Sigmoid colon (tissue), 7 donors: Measurements from ENCODE around the gene TULP1. TPM values are rescaled to one million over a fixed set of nuclear protein-coding genes. Genes with fewer than 3 reads are reported as not detected.

ENCODE experiments used
- DNase-seq: peaks from one replicate; pipeline ENCODE4 v3.0.0-alpha.2; 2019
- H3K27ac ChIP-seq, 4 donors: fragments of 200-600 bp; sonication (generic); one replicate each; pipeline ENCODE4 v1.5.1; 2016 to 2019; ENCODE audit warnings: mild to moderate bottlenecking in 1 of 4
- H3K27me3 ChIP-seq, 3 donors: fragments of 200-600 bp; sonication (generic); one replicate each; pipeline ENCODE4 v1.5.1; 2019; ENCODE audit warnings: mild to moderate bottlenecking in 1 of 3
- H3K36me3 ChIP-seq, 4 donors: fragments of 200-600 bp; sonication (generic); one replicate each; pipeline ENCODE4 v1.5.1; 2016 to 2019
- H3K4me1 ChIP-seq, 4 donors: fragments of 200-600 bp; sonication (generic); one replicate each; pipeline ENCODE4 v1.5.1; 2017 to 2019
- H3K4me3 ChIP-seq, 4 donors: fragments of 200-600 bp; sonication (generic); one replicate each; pipeline ENCODE4 v1.5.1; 2017 to 2019; ENCODE audit warnings: mild to moderate bottlenecking in 2 of 4, moderate library complexity in 1 of 4
- H3K9me3 ChIP-seq, 4 donors: fragments of 200-600 bp in 3 of 4; sonication (generic) in 3 of 4; one replicate each; pipeline versions ENCODE4 v1.5.1 to v1.6.1; 2013 to 2019
- CTCF ChIP-seq, 4 experiments: fragments of 450-650 bp in 3 of 4; fragments of 200-600 bp in 1 of 4; IDR thresholded peaks; one replicate each; pipeline ENCODE4 v1.5.1; 2016 to 2019; ENCODE audit warnings: antibody characterized with exemption in 4 of 4, mild to moderate bottlenecking in 3 of 4, moderate library complexity in 2 of 4
- EP300 ChIP-seq, 4 donors: sonication (generic); formaldehyde crosslinking; IDR thresholded peaks; one replicate each; pipeline ENCODE4 v1.6.1; 2017; ENCODE audit warnings: antibody characterized with exemption in 4 of 4
- POLR2A ChIP-seq, 2 donors: fragments of 450-650 bp; IDR thresholded peaks; one replicate each; pipeline ENCODE4 v1.6.1; 2016; ENCODE audit warnings: antibody characterized with exemption in 2 of 2, mild to moderate bottlenecking in 2 of 2, moderate library complexity in 2 of 2
- POLR2AphosphoS5 ChIP-seq, 4 donors: sonication (generic); formaldehyde crosslinking; IDR thresholded peaks; one replicate each; pipeline ENCODE4 v1.6.1; 2017; ENCODE audit warnings: antibody characterized with exemption in 4 of 4
- WGBS, 2 donors: extraction: QIAGEN DNeasy Blood & Tissue Kit; methylation state at CpG; one replicate each; pipeline ENCODE4 v1.1.7; 2013; 5-methylcytosine and 5-hydroxymethylcytosine counted together
- intact Hi-C: fragments of 100-400 bp; cut with DNase I; formaldehyde crosslinking; loops from one replicate; pipeline ENCODE4 v1.15.1; 2023
- polyA plus RNA-seq, 3 donors: library from polyadenylated mRNA; stranded (reverse); fragments of 200-250 nt; gene quantifications; one replicate each; pipeline ENCODE4 v1.2.3, GENCODE V29; 2013
- total RNA-seq, 4 donors: library from RNA; depleted of rRNA; stranded (reverse); fragments of >200 nt; gene quantifications; one replicate each; pipeline ENCODE4 v1.1.0, GENCODE V29; 2016
- donor health status: healthy with polysubstance abuse.
- donor health status: Bipolar disorder and iron deficiency.
- donor health status: healthy.

TULP1 gene
- total and polyA plus RNA-seq, 7 donors, result not detected

GRCh38 chr6:35506536-35506935, 6.2 kb downstream of the TULP1 start:
- H3K27me3 ChIP-seq, result peaks cover 9 to 68% (median 20%) of the 10 kb centered on the region in 3 donors
- H3K27ac ChIP-seq, result no peak overlapping the region
- no peaks in the 10 kb centered on the region for H3K36me3 ChIP-seq
- DNase-seq, result no peak
- intact Hi-C loops, result no loop called here
- no peaks in the 10 kb centered on the region for H3K9me3 ChIP-seq
- H3K4me1 ChIP-seq, result peaks cover 0 to 9% (median 3%) of the 10 kb centered on the region in 4 donors
- 94 to 95% methylated on average over 3 of the region's 3 CpGs for WGBS, 2 donors
- no peak overlapping the region for H3K4me3 ChIP-seq
- TF ChIP-seq POLR2AphosphoS5 (IDR thresholded peaks at IDR 0.05) (no peak), POLR2A (IDR thresholded peaks at IDR 0.05) (no peak), EP300 (IDR thresholded peaks at IDR 0.05) (no peak), CTCF (IDR thresholded peaks at IDR 0.05) (no peak)

DNA sequence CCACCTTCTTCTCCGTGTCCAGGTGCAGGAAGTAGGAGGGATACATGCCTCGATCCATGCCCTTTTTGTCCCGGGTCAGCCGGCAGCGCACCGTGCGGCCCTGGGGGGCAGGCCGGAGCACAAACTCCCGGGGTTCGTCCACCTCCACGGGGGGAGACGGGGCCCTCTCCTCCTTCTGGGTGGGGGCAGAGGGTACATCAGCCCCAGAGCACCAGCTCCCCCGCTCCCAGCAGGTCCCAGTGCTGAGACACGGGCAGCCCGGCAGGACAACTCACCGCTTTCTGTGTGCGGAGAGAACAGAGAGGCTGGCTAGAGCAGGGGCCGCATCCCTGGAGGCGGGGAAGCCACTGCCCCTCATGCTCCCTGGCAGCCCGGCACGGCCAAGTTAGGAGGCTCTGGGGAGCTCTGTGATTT, 6.7 kb downstream of the TULP1 start:
- peaks cover 4 to 62% (median 15%) of the 10 kb centered on the region in 3 donors for H3K27me3 ChIP-seq

DNA sequence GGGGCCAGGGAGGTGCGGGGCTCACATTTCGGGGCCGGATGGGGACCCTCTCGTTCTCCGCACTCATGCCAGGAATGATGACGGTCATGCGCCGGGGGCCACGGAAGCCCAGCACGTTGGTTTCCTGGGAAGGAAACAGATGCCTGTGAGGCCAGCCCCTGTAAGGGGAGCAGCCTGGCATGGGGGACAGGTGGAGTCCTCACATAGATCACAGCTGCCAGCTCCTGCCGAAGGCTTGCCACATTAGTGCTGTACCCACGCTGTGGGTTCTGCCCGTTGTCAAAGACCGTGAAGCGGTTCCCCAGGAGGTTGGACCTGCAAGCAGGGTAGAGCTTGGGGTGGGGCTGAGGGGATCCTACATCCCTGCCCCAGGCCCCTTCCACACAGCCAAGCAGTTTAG, 9.2 kb downstream of the TULP1 start:
- H3K36me3 ChIP-seq, result no peaks in the 10 kb centered on the region
- H3K27ac ChIP-seq, result no peak overlapping the region
- DNase-seq, result no peak
- no peaks in the 10 kb centered on the region for H3K9me3 ChIP-seq
- intact Hi-C loops, result no loop called here
- 43 to 68% methylated on average over 15 of the region's 15 CpGs for WGBS, 2 donors
- peaks cover 0 to 9% (median 6%) of the 10 kb centered on the region in 4 donors for H3K4me1 ChIP-seq
- peaks cover 4 to 37% (median 4%) of the 10 kb centered on the region in 3 donors for H3K27me3 ChIP-seq
- no peak overlapping the region for H3K4me3 ChIP-seq
- no peak for TF ChIP-seq CTCF (IDR thresholded peaks at IDR 0.05)
- TF ChIP-seq POLR2AphosphoS5 (IDR thresholded peaks at IDR 0.05), result no peak
- TF ChIP-seq EP300 (IDR thresholded peaks at IDR 0.05), result no peak
- no peak for TF ChIP-seq POLR2A (IDR thresholded peaks at IDR 0.05)

More for the DNA sequence above, 6.7 kb downstream of the TULP1 start:
- Histone ChIP-seq H3K4me1 (peaks cover 0 to 6% (median 0%) of the 10 kb centered on the region in 4 donors), H3K27ac (no peak overlapping the region), H3K4me3 (no peak overlapping the region), H3K9me3 (no peaks in the 10 kb centered on the region), H3K36me3 (no peaks in the 10 kb centered on the region)
- TF ChIP-seq EP300 (IDR thresholded peaks at IDR 0.05), result no peak
- TF ChIP-seq POLR2AphosphoS5 (IDR thresholded peaks at IDR 0.05), result no peak
- no peak for TF ChIP-seq POLR2A (IDR thresholded peaks at IDR 0.05)
- TF ChIP-seq CTCF (IDR thresholded peaks at IDR 0.05), result no peak
- DNase-seq, result no peak
- intact Hi-C loops, result no loop called here
- WGBS, 2 donors, result 48 to 62% methylated on average over 21 of the region's 21 CpGs

GRCh38 chr6:35501784-35502183, 10.9 kb downstream of the TULP1 start:
- Histone ChIP-seq H3K27me3 (peaks cover 3 to 24% (median 3%) of the 10 kb centered on the region in 3 donors), H3K4me3 (no peak overlapping the region), H3K9me3 (no peaks in the 10 kb centered on the region), H3K27ac (no peak overlapping the region), H3K4me1 (peaks cover 0 to 23% (median 15%) of the 10 kb centered on the region in 4 donors), H3K36me3 (no peaks in the 10 kb centered on the region)
- TF ChIP-seq CTCF (IDR thresholded peaks at IDR 0.05) (no peak), EP300 (IDR thresholded peaks at IDR 0.05) (no peak), POLR2AphosphoS5 (IDR thresholded peaks at IDR 0.05) (no peak), POLR2A (IDR thresholded peaks at IDR 0.05) (no peak)
- intact Hi-C loops, result no loop called here
- WGBS, 2 donors, result 91 to 93% methylated on average over 2 of the region's 2 CpGs
- DNase-seq, result no peak

DNA sequence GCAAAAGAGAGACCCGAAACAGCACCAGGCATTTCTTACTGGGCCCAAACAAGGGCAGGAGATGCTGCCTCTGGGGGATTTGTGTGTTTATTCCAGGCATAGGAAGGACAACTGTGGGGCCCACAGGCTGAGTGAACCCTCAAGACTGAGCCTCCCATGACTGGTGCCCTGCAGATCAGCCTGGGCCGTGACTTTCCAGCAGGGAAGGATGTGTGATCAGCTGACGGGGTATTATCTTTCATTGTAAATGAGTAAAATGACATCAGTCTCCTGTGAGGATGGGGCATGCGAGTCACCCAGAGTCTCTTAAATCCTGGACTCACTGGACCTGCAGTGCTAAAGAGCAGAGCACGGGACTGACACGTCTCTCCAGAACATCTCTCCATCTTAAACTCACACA, 11.9 kb downstream of the TULP1 start:
- peaks cover 0 to 20% (median 14%) of the 10 kb centered on the region in 4 donors for H3K4me1 ChIP-seq
- H3K9me3 ChIP-seq, result no peaks in the 10 kb centered on the region
- no peak for DNase-seq
- H3K4me3 ChIP-seq, result no peak overlapping the region
- intact Hi-C loops, result no loop called here
- no peak for TF ChIP-seq CTCF (IDR thresholded peaks at IDR 0.05)
- WGBS, 2 donors, result 83 to 85% methylated on average over 6 of the region's 6 CpGs
- H3K27ac ChIP-seq, result no peak overlapping the region
- H3K27me3 ChIP-seq, result peaks cover 0 to 15% (median 3%) of the 10 kb centered on the region in 3 donors
- no peaks in the 10 kb centered on the region for H3K36me3 ChIP-seq
